ENCODE data around the gene BCAS4.

BCAS4 gene

GRCh38 chr20:50823319-50823718, 28.5 kb downstream of the BCAS4 start:
- no peak for DNase-seq (ENCODE audit: low read depth)

- no peak for DNase-seq (ENCODE audit: low read depth)
Observed at GRCh38 chr20:50824137-50824536, 29.3 kb downstream of the BCAS4 start.

- DNase-seq (ENCODE audit: low read depth) = no peak
Observed at GRCh38 chr20:50826121-50826520, 31.3 kb downstream of the BCAS4 start.

DNA sequence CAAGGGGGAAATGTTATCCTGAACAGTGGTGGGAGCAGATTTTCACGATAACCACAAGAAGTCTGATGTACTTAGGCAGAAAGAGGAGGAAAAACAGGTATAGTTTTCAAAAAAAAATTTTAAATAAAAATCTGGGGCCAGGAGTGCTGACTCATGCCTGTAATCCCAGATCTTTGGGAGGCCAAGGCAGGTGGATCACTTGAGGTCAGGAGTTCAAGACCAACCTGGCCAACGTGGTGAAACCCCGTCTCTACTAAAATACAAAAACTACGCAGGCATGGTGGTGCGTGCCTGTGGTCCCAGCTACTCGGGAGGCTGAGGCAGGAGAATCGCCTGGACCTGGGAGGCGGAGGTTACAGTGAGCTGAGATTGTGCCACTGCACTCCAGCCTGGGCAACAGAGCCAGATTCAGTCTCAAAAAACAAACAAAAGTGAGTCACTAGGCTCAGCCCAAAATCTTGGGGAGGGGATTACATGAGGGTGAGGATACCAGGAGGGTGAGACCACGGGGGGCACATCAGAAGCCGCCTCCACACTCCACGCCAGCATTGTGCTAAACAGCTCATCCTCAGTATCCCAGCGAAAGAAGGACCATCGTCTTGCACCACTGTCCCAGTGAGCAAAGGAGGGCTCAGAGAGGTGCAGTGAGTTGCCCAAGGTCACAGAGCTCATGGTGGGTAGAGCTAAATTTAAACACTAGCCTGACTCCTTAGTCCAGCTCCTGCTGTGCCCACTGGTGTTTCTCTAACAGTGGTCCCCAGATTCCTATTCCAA, 33.7 kb downstream of the BCAS4 start:
- DNase-seq (ENCODE audit: low read depth) = no peak

DNA sequence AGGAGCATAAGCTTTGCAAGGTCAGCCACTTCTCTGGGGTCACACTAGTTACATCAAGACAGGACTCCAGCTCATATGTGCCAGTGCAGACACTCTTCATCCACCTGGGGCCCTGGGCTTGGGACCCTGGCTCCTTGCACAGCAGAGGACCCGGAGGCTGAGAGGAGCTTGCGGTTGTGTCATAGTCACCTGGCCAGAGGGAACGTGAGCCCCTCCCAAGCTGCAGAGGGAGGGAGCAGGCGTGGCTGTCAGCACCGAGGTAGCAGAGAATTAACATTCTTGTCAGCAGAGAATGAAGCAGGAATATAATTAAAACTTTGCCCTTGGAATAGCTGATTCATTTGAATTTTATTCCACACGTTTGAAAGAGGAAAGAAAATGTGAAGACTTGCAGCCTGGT, 36.8 kb downstream of the BCAS4 start:
- DNase-seq (ENCODE audit: low read depth) = no peak

- no peak for DNase-seq (ENCODE audit: low read depth)
Observed at GRCh38 chr20:50834599-50835005, 39.7 kb downstream of the BCAS4 start.

DNA sequence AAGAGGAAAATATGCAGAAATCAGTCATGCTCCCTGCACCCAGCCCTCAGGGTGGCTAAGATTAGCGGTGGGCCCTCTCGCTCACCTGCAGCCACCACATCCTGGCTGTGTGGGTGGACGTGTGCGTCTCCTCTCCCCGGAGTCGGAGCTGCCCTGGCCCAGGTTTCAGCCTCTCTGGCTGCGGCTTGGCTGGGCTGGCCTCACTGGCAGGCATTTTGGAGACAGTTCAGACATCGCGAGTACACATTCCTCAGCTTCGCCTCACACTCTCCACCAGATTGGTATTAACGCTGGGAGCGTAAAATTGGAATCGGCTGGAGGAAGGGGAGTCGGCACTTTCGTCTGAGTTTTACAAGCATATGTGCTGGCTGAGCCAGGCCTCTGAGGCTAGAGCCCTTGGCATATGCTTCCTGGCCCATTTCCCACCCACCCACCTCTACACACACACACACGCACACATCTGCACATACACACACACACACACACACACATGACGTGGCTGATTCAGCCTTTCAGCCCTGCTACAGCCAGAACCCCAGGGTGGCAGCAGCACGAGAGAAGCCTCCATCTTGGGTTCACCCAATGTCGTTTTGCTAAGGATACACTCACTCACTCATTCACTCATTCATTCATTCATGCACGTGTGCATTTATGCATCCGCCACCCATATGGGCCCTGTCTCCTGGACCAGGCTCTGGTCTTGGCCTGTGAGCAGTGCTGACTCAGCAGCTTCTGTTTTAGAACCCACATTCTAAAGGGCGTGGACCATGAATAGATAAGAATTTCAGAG, 42.9 kb downstream of the BCAS4 start:
- no peak for DNase-seq (ENCODE audit: low read depth)

DNA sequence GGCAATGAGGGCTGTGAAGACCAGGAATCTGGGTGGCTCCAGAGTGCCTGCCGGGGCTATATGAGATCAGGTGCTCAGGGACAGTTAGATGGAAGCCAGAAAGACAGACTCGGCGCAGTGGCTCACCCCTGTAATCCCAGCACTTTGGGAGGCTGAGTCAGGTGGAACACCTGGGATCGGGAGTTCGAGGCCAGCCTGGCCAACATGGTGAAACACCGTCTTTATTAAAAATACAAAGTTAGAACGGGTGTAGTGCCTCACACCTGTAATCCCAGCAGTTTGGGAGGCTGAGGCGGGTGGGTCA, 43.4 kb downstream of the BCAS4 start:
- DNase-seq (ENCODE audit: low read depth) = no peak

DNA sequence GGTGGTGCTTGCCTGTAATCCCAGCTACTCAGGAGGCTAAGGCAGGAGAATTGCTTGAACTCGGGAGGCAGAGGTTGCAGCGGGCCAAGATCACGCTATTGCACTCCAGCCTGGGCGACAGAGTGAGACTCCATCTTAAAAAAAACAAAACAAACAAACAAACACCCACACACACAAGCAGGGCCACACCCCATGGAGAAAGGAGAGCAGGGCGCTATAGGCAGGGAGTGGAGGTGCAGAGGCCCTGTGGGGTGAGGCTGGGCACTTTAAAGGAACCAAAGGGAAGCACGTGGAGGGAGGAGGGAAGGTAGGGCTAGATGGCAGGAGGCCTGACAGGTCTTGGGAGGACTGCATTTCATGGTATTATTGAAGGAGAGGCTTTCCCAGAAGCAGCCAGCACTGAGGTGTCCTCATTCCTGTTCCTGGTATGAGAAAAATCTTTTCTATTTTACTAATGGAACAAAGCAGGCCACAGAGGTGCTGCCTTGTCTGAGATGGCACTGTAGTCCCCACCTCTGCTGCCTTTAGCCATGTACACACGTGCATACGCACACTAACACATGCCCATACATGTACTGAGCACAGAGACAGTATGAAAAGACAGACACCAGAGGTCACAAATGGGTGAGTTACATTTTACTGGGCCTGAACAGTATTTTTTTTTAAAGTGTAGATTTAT, 44.0 kb downstream of the BCAS4 start:
- DNase-seq (ENCODE audit: low read depth) = no peak

DNA sequence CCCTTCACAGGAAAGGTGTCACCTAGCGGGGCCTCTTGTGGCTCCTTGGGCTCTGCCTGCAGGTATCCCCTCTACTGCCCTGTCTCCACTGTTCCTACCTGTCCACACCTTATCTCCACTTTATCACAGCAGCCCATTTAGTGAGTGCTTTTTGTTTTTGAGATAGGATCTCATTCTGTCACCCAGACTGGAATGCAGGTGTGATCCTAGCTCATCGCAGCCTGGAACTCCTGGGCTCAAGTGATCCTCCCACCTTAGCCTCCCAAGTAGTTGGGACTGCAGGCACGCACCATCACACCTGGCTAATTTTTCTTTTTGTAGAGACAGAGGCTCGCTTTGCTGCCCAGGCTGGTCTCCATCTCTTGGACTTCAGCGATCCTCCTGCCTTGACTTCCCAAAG, 48.0 kb downstream of the BCAS4 start:
- DNase-seq (ENCODE audit: low read depth) = no peak

GRCh38 chr20:50843331-50844276, 48.7 kb downstream of the BCAS4 start:
- no peak for DNase-seq (ENCODE audit: low read depth)

GRCh38 chr20:50844430-50845100, 49.7 kb downstream of the BCAS4 start:
- no peak for DNase-seq (ENCODE audit: low read depth)

- DNase-seq (ENCODE audit: low read depth) = no peak
Observed at GRCh38 chr20:50845566-50846215, 50.8 kb downstream of the BCAS4 start.

- no peak for DNase-seq (ENCODE audit: low read depth)
Observed at GRCh38 chr20:50848341-50848808, 53.5 kb downstream of the BCAS4 start.

DNA sequence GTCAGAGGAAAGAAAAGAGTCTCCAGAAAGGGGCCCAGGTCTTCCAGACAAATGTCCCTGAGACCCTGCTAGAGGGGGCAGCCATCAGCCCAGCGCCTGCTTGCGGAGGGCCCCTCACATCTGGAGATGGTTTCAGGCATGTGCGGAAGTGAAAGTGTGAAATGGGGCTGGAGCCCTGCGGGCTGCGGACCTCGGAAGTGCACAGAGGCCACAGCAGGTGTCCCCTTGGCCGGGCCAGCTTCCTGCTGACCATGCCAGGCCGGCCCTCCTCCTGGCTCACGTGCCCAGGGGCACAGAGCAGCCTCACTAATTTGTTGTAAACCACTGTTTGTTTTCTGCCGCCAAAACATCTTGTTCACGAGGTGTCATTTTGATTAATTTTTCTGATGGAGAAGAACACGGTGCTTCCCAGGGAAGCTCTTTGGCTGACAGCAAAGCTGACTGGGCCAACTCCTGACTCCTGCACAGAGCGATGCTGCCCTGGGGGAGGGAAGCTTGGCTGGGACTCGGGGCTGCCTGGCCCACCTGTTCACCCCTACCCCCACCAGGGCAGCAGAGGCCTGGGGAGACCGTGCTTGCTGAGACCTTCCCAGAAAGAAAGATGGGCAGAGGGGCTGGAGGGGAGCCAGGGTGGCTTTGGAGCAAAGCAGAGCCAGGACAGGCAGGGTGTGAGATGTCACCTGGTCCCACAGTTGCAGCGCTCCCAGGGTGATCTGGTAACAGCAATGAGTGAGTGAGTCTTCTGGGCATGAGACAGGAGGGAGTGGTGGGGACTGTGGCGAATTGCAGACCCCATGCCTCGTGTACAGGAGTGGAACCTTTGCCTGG, 54.2 kb downstream of the BCAS4 start:
- DNase-seq (ENCODE audit: low read depth) = no peak

DNA sequence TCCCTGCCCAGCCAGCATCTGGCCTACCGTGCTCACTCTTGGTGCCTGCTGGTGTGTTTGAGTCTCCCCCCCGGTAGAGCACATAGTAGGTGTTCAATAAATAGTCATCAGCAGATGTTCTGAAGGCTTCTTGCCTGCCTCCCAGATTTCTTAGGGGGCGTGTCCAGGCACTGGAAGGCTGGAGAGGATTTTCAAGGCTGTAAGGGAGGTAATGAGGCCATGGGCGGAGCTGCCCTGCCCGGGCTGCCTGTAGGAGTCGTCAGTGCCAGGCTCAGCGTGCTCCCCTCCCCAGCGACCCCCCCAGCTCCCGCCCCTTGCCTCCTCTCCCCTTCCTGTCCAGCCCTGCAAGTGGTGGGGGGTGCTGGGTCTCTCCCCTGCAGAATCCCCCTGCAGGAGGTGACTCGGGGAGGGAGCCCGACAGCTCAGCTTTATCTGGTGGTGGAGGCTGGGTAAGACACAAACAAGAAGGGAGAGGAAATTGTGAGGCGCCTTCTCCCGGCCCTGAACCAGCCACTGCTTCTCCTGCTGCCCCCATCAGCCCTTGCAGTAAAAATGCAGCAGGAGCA, 55.9 kb downstream of the BCAS4 start:
- no peak for DNase-seq (ENCODE audit: low read depth)

GRCh38 chr20:50852085-50852484, 57.2 kb downstream of the BCAS4 start:
- no peak for DNase-seq (ENCODE audit: low read depth)

- DNase-seq (ENCODE audit: low read depth) = no peak
Observed at GRCh38 chr20:50854506-50855249, 59.8 kb downstream of the BCAS4 start.

All from stimulated activated CD8-positive, alpha-beta memory T cell treated with anti-CD3 and anti-CD28 coated beads, Interleukin-12 subunit alpha, Interleukin-12 subunit beta, amount 100 ng/mL, for 1 hour (primary cell).